WTC11 (cell line): Measurements from ENCODE around the gene VPS35L.

ENCODE experiments used
- ATF2 ChIP-seq: sonication (generic); formaldehyde crosslinking; IDR thresholded peaks from 2 replicates; pipeline ENCODE4 v1.8.1; 2022; ENCODE audit warnings: low read depth, missing genetic modification reagents, borderline replicate concordance
- CTCF ChIP-seq: fragments of 200-600 bp; IDR thresholded peaks from 2 replicates; pipeline ENCODE4 v1.8.0; 2022; ENCODE audit warnings: antibody characterized with exemption
- HMGXB4 ChIP-seq: sonication (generic); formaldehyde crosslinking; IDR thresholded peaks from 2 replicates; pipeline ENCODE4 v1.8.1; 2023; ENCODE audit warnings: mild to moderate bottlenecking, moderate library complexity, missing genetic modification reagents
- IRF1 ChIP-seq: sonication (generic); formaldehyde crosslinking; IDR thresholded peaks from 2 replicates; pipeline ENCODE4 v1.8.0; 2023; ENCODE audit warnings: missing genetic modification reagents
- NFE2L1 ChIP-seq: sonication (generic); formaldehyde crosslinking; IDR thresholded peaks from 2 replicates; pipeline ENCODE4 v1.8.1; 2023; ENCODE audit warnings: missing genetic modification reagents
- NR2C2 ChIP-seq: sonication (generic); formaldehyde crosslinking; IDR thresholded peaks from 2 replicates; pipeline ENCODE4 v1.8.0; 2022; ENCODE audit warnings: mild to moderate bottlenecking, missing genetic modification reagents
- PRDM15 ChIP-seq: sonication (generic); formaldehyde crosslinking; IDR thresholded peaks from 2 replicates; pipeline ENCODE4 v1.8.0; 2022; ENCODE audit warnings: missing genetic modification reagents
- ZNF138 ChIP-seq: sonication (generic); formaldehyde crosslinking; conservative IDR thresholded peaks from 2 replicates; pipeline ENCODE4 v1.8.1; 2022; ENCODE audit warnings: mild to moderate bottlenecking, moderate library complexity, missing genetic modification reagents
- ZNF232 ChIP-seq: sonication (generic); formaldehyde crosslinking; IDR thresholded peaks from 2 replicates; pipeline ENCODE4 v1.8.0; 2022; ENCODE audit warnings: mild to moderate bottlenecking, missing genetic modification reagents

- TF ChIP-seq CTCF (no peak), HMGXB4 (CRISPR knock-in tag) (no peak), ZNF138 (CRISPR knock-in tag) (no peak), IRF1 (no peak), PRDM15 (CRISPR knock-in tag) (no peak), ATF2 (CRISPR knock-in tag) (no peak), ZNF232 (no peak), NR2C2 (CRISPR knock-in tag) (no peak), NFE2L1 (CRISPR knock-in tag) (no peak)
Observed at GRCh38 chr16:19722269-19722952, 166.9 kb downstream of the VPS35L start.
